Measurements from ENCODE around the gene MYO3B. TPM values are rescaled to one million over a fixed set of nuclear protein-coding genes. Genes with fewer than 3 reads are reported as not detected.
"Not testable (repeated sequence)": the region's sequence is repeated elsewhere in the genome, so short reads cannot be mapped to it uniquely, and the experiment has no call there.

Gene MYO3B
- polyA plus RNA-seq, 4 donors, result 0.08 to 9.9 (median 8.7) TPM

DNA sequence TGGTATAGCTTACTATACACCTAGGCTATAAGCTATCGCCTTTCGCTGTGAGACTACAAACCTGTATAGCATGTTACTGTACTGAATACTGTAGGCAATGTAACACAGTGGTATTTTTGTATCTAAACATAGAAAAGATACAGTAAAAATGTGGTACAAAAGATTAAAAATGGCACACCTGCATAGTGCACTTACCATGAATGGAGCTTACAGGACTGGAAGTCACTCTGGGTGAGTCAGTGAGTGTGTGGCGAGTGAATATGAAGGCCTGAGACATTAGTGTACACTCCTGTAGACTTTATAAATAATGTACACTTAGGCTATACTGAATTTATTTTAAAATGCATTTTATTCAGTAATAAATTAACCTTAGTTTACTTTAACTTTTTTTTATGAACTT is 279.0 kb downstream of the MYO3B start:
- no peak for DNase-seq (ENCODE audit: low read depth in 4 of 4, low spot score in 3 of 4)

DNA sequence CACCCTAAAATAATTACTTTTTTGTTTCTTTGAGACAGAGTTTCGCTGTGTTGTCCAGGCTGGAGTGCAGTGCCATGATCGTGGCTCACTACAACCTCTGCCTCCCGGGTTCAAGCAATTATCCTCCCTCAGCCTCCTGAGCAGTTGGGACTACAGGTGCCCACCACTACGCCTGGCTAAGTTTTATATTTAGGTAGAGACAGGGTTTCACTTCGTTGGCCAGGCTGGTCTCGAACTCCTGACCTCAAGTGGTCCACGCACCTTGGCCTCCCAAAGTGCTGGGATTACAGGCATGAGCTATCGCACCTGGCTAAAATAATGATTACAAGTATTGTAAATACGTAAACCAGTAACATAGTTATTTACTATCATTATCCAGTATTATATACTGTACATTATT is 279.8 kb downstream of the MYO3B start:
- no peak for DNase-seq (ENCODE audit: low read depth in 4 of 4, low spot score in 3 of 4)

DNA sequence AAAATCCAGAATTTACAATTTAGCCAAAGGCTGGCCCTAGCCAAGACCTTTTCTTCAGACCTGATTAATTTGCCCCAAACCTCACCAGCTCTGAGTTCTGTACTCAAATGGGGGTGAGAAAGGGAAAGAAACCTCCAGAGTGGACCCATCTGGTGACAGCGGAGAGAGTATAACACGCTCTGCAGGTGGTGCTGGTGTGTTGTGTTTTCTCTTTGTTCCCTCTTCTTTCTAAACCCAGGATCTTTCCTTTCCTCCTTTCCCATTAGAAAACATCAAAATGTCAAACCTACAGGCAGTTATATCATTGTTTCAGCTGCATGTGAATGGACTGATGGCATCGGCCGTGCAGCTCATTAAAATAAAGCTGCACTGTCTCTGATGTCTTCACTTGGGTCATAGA is 283.9 kb downstream of the MYO3B start:
- DNase-seq (ENCODE audit: low read depth in 4 of 4, low spot score in 3 of 4), result peak in 1 of 4 donors; percentile 9

DNA sequence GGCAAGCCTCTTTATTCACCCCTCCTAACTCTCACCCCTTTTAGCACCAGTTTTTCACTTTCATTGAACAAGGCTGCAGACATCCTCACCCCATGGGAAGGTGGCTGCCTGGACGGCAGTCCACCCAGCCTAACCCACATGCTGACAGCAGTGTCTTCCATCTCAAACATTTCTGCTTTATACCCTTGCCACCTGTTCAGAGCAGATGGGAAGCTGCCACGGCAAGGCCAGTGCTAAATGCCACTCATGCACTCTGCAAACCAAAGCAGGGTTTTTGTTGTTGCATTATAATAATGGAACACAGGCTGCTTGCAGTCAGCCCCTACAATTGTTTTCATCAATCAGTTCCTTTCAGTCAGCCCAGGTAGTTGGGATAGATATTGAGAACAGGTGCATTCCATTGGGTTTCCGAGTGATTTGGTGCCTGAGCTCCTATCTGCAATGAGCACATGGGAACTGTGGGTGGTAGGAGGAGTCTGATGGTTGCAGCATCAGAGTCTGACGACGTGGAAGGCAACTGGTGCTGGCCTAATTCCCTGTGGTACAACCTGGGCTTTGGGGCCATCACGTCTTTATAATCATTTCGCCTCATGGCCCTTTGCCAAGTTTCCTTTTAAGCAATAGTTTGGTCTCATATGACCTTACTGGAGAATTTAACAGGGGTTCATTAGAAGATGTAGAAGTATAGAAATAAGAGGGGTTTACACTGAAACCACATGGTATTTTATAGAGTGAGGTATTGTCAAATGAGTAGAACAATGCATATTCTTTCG is 284.7 kb downstream of the MYO3B start:
- no peak for DNase-seq (ENCODE audit: low read depth in 4 of 4, low spot score in 3 of 4)

DNA sequence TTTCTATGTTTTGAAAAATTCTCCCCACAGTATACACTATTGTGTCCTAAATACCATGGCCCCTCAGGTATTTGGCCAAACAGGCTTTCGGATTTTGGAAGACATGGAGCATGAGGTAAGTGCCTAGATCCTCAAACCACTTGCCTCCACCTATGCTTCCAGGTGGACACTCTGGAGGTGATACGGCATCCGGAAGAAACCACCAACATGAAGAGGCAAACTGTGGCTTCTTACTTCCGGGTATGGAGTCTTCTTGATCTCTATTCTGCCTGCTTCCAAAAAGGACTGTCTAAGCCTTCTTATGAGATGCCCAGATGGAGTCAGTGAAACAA is 285.2 kb downstream of the MYO3B start:
- no peak for DNase-seq (ENCODE audit: low read depth in 4 of 4, low spot score in 3 of 4)

DNA sequence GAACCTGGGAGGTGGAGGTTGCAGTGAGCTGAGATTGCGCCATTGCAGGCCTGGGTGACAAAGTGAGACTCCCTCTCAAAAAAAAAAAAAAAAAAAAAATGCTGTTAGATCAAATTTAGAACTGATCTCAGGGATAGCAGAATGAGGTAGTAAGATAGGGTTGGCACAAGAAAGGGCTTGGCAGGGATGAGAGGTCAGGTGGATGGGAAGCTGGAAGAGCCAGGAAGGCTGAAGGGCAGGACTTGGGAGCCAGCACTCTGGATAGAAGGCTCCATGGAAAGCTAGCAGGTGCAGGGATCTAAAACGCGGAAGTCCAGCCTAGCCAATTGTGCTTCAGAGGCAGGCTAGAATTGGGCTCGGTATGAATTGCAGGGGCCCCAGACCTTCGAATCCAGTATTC is 286.3 kb downstream of the MYO3B start:
- no peak for DNase-seq (ENCODE audit: low read depth in 4 of 4, low spot score in 3 of 4)

DNA sequence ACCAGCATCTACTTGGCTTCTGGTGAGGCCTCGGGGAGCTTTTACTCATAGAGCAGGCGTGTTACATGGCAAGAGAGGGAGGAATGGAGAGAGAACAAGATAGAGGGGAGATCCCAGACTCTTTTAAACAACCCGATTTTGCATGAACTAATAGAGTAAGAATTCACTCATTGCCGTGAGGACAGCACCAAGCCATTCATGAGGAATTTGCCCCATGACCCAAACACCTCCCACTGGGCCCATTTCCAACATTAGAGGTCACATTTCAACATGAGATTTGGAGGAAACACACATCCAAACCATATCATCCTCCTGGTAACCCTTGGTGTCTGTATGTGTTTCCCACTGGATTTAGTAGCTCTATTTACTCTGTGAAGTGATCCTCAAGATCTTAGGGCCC is 287.3 kb downstream of the MYO3B start:
- no peak for DNase-seq (ENCODE audit: low read depth in 4 of 4, low spot score in 3 of 4)

DNA sequence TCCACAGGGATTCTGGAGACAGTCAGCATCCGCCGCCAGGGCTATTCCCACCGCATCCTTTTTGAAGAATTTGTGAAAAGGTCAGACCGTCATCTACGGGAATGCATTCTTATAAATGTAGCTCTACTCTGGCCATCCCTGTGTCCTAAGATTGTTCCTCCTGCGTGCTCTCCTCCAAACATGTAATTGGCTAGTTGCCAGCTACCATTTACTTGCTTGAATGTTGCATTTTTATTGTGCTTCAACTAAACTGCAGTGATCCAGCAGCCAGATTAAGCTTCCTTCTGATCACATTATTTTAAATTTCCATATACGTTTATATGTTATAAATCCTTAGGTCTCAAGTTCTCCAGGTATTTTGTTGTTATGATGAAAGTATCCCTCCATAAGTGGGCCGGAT is 288.7 kb downstream of the MYO3B start:
- DNase-seq (ENCODE audit: low read depth in 4 of 4, low spot score in 3 of 4), result no peak

DNA sequence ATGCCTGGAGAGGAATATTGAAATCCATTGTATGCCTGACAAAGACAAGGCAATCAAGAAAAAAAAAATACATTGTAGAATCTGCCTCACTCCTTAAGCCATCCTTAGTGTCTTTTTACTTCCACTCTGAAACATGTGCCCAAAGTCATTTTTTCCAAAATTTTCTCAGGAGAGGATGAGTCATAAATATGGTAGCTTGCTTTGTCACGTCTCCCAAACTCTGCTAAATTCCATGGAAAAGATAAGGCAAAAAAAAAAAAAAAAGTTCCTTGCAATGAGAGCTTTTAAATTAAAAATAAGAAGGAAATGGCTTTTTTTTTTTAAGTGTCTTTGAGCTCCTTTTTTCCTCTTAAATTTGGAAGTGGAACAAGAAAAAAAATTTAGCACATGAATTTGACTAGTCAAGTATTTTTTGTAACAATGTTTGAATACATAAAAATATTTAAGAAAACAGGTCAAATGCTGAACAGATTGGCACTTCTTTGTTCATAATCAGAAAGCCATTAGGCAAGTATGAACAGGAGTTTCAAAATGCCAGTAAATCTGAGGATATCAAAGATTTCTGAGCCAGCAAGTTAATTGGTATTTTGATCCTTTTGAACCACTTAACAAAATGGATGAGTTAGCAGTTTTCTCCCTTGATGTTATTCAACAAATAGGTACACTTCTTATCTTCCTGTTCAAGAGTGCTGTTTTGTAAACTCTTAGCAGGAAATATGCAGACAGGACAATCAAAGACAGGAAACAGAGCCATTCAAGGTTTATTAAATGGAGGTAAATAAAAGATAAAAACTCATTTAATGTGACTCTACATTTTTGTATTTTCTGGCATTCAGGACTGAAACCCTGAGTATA is 289.8 kb downstream of the MYO3B start:
- no peak for DNase-seq (ENCODE audit: low read depth in 4 of 4, low spot score in 3 of 4)

DNA sequence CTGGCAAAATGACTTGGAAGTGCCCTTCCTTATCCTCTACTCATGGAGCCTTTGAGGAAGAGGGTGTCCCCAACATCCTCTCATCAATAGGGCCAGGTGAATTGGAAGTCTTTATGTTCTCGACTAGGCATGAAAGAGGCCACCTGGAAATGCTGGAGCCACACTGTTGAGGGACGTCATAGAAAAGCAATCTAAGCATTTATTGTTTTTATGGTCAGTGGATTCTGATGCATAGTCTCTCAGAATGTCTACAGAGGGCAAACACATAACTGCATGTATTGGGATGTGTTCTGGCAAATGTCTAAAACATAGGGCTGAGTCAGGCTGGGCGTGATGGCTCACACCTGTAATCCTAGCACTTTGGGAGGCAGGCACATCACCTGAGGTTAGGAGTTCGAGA is 290.6 kb downstream of the MYO3B start:
- DNase-seq (ENCODE audit: low read depth in 4 of 4, low spot score in 3 of 4), result no peak

DNA sequence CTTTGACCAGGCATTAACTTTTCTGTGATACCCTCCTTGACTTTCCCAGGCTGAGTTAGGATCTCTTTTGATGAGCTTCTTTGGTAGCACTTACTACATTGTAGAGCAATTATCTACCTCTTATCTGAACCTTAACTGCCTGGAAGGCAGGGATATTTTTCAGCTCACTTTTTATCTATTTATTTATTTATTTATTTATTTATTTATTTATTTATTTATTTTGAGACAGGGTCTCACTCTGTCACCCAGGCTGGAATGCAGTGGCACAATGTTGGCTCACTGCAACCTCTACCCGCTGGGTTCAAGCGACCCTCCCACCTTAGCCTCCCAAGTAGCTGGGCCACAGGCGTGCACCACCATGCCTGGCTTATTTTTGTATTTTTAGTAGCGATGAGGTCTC is 294.6 kb downstream of the MYO3B start:
- not testable (repeated sequence) for DNase-seq (ENCODE audit: low read depth in 4 of 4, low spot score in 3 of 4)

DNA sequence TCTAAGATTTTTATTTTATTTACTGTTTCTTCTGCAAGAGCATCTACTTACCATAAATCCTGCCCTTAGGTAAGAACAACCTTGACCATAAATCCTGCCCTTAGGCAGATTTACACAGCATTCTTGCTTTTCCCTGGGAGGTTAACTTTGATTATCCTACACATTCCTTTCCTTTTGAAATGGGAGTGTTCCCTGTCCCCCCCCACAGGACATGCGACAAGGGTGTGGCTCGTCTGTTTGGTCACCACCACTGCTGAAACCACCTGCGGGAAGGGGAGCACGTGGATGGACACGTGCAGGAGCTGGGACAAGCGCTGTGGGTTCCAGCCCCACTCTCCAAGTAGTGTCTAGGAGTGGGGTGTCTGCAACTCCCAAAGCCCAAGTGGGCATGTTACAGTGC is 297.9 kb downstream of the MYO3B start:
- no peak for DNase-seq (ENCODE audit: low read depth in 4 of 4, low spot score in 3 of 4)

DNA sequence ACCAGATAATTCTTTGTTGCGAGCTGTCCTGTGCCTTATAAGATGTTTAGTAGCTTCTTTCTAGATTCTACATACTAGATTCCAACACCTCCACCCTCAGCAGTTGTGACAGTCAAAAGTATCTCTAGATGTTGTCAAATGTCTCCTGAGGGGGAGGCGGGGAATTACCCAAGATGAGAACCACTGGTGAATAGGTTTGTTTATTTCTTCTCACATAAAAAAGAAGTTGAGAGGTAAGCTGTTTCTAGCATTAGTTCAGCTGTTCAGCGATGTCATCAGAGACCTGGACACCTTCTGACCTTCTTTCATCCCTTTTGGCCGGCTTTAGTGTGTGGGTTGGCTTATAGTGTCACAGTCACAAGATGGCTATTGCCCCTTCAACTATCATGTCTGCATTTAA is 299.7 kb downstream of the MYO3B start:
- no peak for DNase-seq (ENCODE audit: low read depth in 4 of 4, low spot score in 3 of 4)

DNA sequence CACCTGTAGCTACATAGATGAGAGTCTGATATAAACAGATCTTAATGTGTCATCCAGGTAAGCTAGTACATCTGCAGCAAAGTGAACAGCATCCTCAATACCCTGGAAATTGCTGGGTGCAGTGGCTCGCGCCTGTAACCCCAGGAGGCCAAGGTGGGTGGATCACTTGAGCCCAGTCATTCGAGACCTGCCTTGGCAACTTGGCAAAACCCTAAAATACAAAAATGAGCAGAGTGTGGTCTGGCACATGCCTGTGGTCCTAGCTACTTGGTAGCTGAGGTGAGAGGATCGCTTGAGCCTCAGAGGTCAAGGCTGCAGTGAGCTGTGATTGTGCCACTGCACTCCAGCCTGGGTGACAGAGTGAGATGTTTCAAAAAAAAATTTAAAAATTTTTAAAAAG is 303.3 kb downstream of the MYO3B start:
- DNase-seq (ENCODE audit: low read depth in 4 of 4, low spot score in 3 of 4), result no peak

DNA sequence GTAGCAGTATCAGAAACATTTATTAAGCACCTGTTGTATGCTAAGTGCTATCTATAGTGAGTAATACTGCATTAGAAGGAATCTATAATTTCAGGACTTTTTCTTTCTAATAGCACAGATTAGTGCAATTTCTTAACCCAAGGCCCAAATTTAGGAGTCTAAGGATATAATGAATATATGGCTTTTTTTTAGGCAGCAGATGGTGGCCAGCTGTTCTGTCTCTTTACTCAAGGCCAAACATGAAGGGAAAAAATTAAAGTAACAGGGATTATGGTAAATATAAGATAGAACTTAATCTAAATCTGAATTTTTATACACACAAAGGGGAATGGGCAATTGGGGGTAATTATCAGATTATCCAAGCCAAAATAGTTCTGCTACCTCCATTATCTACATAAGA is 306.6 kb downstream of the MYO3B start:
- DNase-seq (ENCODE audit: low read depth in 4 of 4, low spot score in 3 of 4), result no peak

DNA sequence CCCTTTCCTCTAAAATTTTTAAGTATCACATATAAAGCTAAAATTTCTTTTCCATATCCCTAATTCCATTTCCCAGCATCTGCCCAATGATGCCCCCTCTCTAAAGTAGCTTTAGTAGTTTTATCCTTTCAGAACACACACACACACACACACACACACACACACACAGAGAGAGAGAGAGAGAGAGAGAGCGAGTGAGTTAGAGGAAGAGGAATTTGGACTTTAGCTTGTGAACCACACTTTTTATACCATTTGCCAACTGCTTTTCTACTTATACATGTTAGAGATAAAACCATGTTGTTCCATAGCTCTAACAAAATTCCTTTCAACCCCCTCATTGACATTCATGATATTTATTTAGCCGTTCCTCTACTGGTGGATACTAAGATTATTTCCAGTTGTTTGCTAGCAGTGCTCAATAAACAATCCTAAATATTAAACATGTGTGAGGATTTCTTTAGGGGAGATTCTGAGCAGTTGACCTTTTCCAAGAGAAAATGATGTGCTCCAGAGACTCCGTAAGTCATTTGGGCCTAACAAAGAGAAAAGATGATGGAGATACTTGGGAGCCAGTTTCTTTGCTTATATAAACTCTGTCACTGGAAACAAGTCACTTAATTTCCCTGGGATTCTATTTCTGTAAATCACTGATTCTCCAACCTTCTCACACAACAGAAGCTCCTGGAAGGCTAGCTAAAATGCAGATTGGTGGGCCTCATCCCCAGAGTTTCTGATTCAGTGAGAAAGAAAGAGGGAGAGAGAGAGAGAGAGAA is 307.5 kb downstream of the MYO3B start:
- no peak for DNase-seq (ENCODE audit: low read depth in 4 of 4, low spot score in 3 of 4)

DNA sequence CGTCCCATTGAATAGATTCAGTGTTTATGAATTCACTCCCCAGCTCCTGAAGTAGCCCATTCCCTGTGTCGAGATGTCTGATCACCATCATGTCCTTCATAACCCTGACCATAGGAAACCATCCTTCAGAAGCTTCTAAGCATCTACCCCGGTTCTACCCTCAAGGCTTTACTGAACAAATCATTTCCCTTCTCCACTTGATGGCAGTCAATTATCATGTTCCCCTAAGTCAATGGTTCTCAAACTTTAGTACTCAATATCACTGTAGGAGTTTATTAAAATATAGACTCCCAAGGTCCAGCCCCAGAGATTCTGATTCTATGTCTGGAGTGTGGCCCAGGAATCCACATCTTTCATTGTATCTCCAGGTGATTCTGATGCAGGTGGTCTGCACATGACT is 308.8 kb downstream of the MYO3B start:
- DNase-seq (ENCODE audit: low read depth in 4 of 4, low spot score in 3 of 4), result no peak

DNA sequence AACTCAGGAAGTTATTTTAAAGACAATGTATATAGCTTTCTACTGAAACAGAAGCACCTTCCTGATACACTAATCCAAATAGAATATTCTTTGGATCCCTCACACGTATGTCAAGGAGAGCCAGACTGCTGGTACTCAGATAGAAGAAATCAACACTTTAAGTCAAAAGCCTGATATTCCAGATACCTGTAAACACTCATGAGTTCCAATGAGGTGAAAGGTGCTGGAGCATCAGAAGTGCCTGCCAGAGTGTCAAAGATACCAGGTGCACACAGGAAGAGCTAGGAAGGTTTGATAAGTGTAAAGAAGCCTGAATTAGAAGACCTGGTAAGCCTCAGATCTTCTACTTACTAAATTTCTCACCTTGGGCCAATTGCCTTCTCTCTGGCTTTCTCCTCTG is 310.9 kb downstream of the MYO3B start:
- DNase-seq (ENCODE audit: low read depth in 4 of 4, low spot score in 3 of 4), result no peak

DNA sequence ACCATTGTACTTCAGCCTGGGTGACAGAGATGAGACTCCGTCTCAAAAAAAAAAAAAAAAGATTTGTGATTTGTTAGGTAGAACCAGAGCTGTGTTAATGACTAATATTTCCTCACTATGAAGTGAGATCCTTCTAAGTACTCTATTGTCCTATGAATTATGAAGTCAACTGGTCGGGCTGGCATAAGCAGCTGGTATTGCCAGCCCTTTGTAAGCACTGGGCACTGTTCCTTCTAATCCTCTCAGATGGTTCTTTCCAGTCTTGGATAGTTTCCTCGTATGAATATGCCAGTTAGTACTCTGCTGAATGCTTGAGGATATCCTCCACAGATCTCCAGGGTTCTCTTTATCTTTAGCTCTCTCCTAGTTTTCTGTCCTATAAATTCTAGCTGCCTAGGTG is 314.1 kb downstream of the MYO3B start:
- no peak for DNase-seq (ENCODE audit: low read depth in 4 of 4, low spot score in 3 of 4)

DNA sequence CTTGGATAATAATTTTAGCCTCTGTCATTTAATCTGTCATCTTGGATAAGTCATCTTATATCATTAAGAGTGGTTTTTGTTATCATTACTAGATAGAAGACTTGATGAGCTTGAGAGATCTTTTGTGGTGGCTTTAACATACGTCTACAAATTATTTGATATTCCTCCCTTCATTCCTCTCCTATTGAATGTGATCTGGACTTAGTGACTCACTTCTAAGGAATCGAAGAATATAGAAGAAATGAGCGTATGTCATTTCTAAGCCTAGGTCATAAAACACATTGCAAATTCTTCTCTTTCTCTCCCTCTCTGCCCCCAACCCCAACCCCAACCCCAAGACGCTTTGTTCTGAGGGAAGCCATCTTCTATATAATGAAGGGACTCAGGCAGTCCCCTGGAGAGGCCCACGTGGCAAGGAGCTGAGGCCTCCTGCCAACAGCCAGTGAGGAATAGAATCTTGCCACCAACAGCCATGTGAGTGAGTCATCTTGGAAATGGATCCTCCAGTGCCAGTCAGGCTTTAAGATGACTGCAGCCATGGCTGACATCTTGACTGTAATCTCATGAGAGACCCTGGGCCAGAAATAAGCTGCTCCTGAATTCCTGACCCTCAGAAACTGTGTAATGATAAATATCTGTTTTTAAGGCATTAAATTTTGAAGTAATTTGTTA is 315.6 kb downstream of the MYO3B start:
- no peak for DNase-seq (ENCODE audit: low read depth in 4 of 4, low spot score in 3 of 4)

DNA sequence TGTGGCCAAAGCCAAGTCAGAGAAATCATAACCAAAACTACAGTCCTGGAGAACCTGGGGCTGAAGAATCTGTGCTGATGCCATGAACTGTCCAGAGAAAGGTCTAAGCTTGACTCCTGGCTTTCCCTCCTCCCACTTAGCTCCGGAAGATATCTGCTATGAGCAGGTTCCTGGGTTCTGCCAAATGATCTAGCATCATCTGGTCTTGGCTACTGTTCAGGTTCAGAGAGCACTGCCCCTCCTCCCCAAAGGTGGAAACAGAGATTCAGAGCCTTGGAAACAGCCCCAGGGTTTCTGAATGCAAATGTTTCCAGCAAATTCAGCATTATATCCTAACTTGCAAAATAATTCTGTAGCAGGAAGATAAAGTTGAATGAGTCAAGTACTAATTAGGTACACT is 317.9 kb downstream of the MYO3B start:
- DNase-seq (ENCODE audit: low read depth in 4 of 4, low spot score in 3 of 4), result no peak

Data from left renal pelvis (tissue), 4 donors.